CD4-positive, CD25-positive, alpha-beta regulatory T cell (primary cell): Measurements from ENCODE around the gene LRRC3B. TPM values are rescaled to one million over a fixed set of nuclear protein-coding genes. Genes with fewer than 3 reads are reported as not detected.
A peak's percentile ranks its signal among the peaks of the same experiment; 100 is the strongest.

Experiments used
- ATAC-seq, 2 donors: fragments of 150-1000 bp; cut with Tn5 transposase; one replicate each; pipeline ENCODE4 v1.10.0; 2021; ENCODE audit warnings: low read depth in 2 of 2, moderate number of reproducible peaks in 2 of 2, moderate library complexity in 1 of 2
- DNase-seq, 3 donors: peaks; one replicate each; pipeline versions ENCODE4 v3.0.0 to v3.0.0-alpha.2; 2012 to 2022; ENCODE audit warnings: mixed read lengths in 1 of 3
- H3K27ac ChIP-seq: one replicate; pipeline ENCODE4 v1.7.0; 2013; ENCODE audit warnings: mild to moderate bottlenecking, low read length; ENCODE audit not compliant: insufficient read depth, poor library complexity, severe bottlenecking
- H3K27me3 ChIP-seq: one replicate; pipeline ENCODE4 v1.7.0; 2013; ENCODE audit warnings: low read length; ENCODE audit not compliant: control insufficient read depth, insufficient read depth
- H3K36me3 ChIP-seq: one replicate; pipeline ENCODE4 v1.7.0; 2013; ENCODE audit warnings: mild to moderate bottlenecking, low read length, moderate library complexity; ENCODE audit not compliant: control insufficient read depth, insufficient read depth
- H3K4me1 ChIP-seq: 2 replicates; pipeline ENCODE4 v1.7.0; 2013; ENCODE audit warnings: mild to moderate bottlenecking, low read length; ENCODE audit not compliant: insufficient read depth, control insufficient read depth, poor library complexity, severe bottlenecking
- H3K4me3 ChIP-seq: one replicate; pipeline ENCODE4 v1.7.0; 2013; ENCODE audit warnings: low read depth, mild to moderate bottlenecking, low read length, moderate library complexity
- H3K9me3 ChIP-seq, 2 experiments: 1 replicate in 1 of 2; 2 replicates in 1 of 2; pipeline ENCODE4 v1.7.0; 2013; ENCODE audit warnings: low read length in 2 of 2, mild to moderate bottlenecking in 1 of 2, moderate library complexity in 1 of 2; ENCODE audit not compliant: control insufficient read depth in 2 of 2
- H3K27ac Mint-ChIP-seq, 3 donors: one replicate each; pipeline ENCODE4 v1.8.0; 2020 to 2022; ENCODE audit warnings: mild to moderate bottlenecking in 3 of 3, mixed read lengths in 3 of 3, moderate library complexity in 2 of 3
- H3K27me3 Mint-ChIP-seq: one replicate; pipeline ENCODE4 v1.8.0; 2022; ENCODE audit warnings: mild to moderate bottlenecking, mixed read lengths
- H3K36me3 Mint-ChIP-seq: one replicate; pipeline ENCODE4 v1.8.0; 2020; ENCODE audit warnings: mixed read lengths
- H3K4me1 Mint-ChIP-seq, 4 donors: one replicate each; pipeline ENCODE4 v1.8.0; 2020 to 2022; ENCODE audit warnings: mixed read lengths in 4 of 4, mild to moderate bottlenecking in 1 of 4
- H3K4me3 Mint-ChIP-seq, 4 donors: one replicate each; pipeline ENCODE4 v1.8.0; 2020 to 2022; ENCODE audit warnings: mild to moderate bottlenecking in 4 of 4, mixed read lengths in 4 of 4, moderate library complexity in 3 of 4
- H3K9me3 Mint-ChIP-seq, 7 donors: one replicate each; pipeline ENCODE4 v1.8.0; 2020 to 2022; ENCODE audit warnings: mixed read lengths in 7 of 7, mild to moderate bottlenecking in 3 of 7, moderate library complexity in 2 of 7
- polyA plus RNA-seq, 4 donors: library from polyadenylated mRNA; unstranded; fragments of 300-500 nt; fragmentation: Illumina TruSeq; gene quantifications; one replicate each; pipeline ENCODE4 v1.2.3, GENCODE V29; 2021
- total RNA-seq: library from RNA; stranded (reverse); gene quantifications from one replicate; pipeline ENCODE4 v1.2.3, GENCODE V29; 2022

LRRC3B gene
- total and polyA plus RNA-seq, 5 donors from 2014 or later: not detected

- H3K36me3 Mint-ChIP-seq: no peaks in the 10 kb centered on the region
- ATAC-seq (no peak), DNase-seq (no peak)
- Histone ChIP-seq H3K4me3 (no peak overlapping the region), H3K36me3 (no peaks in the 10 kb centered on the region), H3K27me3 (no peaks in the 10 kb centered on the region), H3K27ac (no peak overlapping the region), H3K4me1 (no peaks in the 10 kb centered on the region), H3K9me3 (no peaks in the 10 kb centered on the region)
- H3K4me3 Mint-ChIP-seq: no peak overlapping the region
- H3K27me3 Mint-ChIP-seq: no peaks in the 10 kb centered on the region
- H3K4me1 Mint-ChIP-seq: no peaks in the 10 kb centered on the region
- H3K9me3 Mint-ChIP-seq: peaks cover 0 to 10% (median 0%) of the 10 kb centered on the region in 7 donors
- peak overlapping the region in 1 of 3 donors; percentile 15 for H3K27ac Mint-ChIP-seq
These were observed 31.3 kb downstream of the LRRC3B start for GRCh38 chr3:26653811-26654425.

- no peak for DNase-seq
- no peaks in the 10 kb centered on the region for H3K36me3 Mint-ChIP-seq
- no peaks in the 10 kb centered on the region for H3K36me3 ChIP-seq
- no peak overlapping the region for H3K27ac Mint-ChIP-seq
- H3K4me1 ChIP-seq: no peaks in the 10 kb centered on the region
- H3K4me3 ChIP-seq: no peak overlapping the region
- no peaks in the 10 kb centered on the region for H3K9me3 ChIP-seq
- H3K27me3 ChIP-seq: no peaks in the 10 kb centered on the region
- no peak for ATAC-seq
- no peaks in the 10 kb centered on the region for H3K27me3 Mint-ChIP-seq
- H3K4me3 Mint-ChIP-seq: no peak overlapping the region
- H3K4me1 Mint-ChIP-seq: no peaks in the 10 kb centered on the region
- no peak overlapping the region for H3K27ac ChIP-seq
- peaks cover 0 to 6% (median 0%) of the 10 kb centered on the region in 7 donors for H3K9me3 Mint-ChIP-seq
These were observed 32.7 kb downstream of the LRRC3B start for GRCh38 chr3:26655231-26655630.

GRCh38 chr3:26657348-26657976 lies 34.9 kb downstream of the LRRC3B start:
- Histone ChIP-seq H3K27me3 (no peaks in the 10 kb centered on the region), H3K36me3 (no peaks in the 10 kb centered on the region), H3K27ac (no peak overlapping the region), H3K9me3 (no peaks in the 10 kb centered on the region), H3K4me3 (no peak overlapping the region), H3K4me1 (no peaks in the 10 kb centered on the region)
- Mint-ChIP-seq H3K4me1 (no peaks in the 10 kb centered on the region), H3K4me3 (no peak overlapping the region), H3K27me3 (no peaks in the 10 kb centered on the region), H3K9me3 (peaks cover 0 to 4% (median 0%) of the 10 kb centered on the region in 7 donors), H3K27ac (no peak overlapping the region), H3K36me3 (no peaks in the 10 kb centered on the region)
- DNase-seq: no peak
- ATAC-seq: no peak

GRCh38 chr3:26668171-26668570 lies 45.6 kb downstream of the LRRC3B start:
- no peaks in the 10 kb centered on the region for H3K27me3 Mint-ChIP-seq
- no peak for ATAC-seq
- no peak overlapping the region for H3K27ac Mint-ChIP-seq
- H3K27ac ChIP-seq: no peak overlapping the region
- DNase-seq: no peak
- no peaks in the 10 kb centered on the region for H3K27me3 ChIP-seq
- no peaks in the 10 kb centered on the region for H3K4me1 ChIP-seq
- no peak overlapping the region for H3K4me3 ChIP-seq
- peaks cover 0 to 10% (median 0%) of the 10 kb centered on the region in 7 donors for H3K9me3 Mint-ChIP-seq
- H3K36me3 ChIP-seq: no peaks in the 10 kb centered on the region
- H3K36me3 Mint-ChIP-seq: no peaks in the 10 kb centered on the region
- no peak overlapping the region for H3K4me3 Mint-ChIP-seq
- no peaks in the 10 kb centered on the region for H3K4me1 Mint-ChIP-seq
- no peaks in the 10 kb centered on the region for H3K9me3 ChIP-seq

GRCh38 chr3:26668696-26669095 lies 46.1 kb downstream of the LRRC3B start:
- H3K27ac ChIP-seq: no peak overlapping the region
- Mint-ChIP-seq H3K4me1 (no peaks in the 10 kb centered on the region), H3K4me3 (no peak overlapping the region), H3K27ac (no peak overlapping the region), H3K27me3 (no peaks in the 10 kb centered on the region), H3K9me3 (peaks cover 0 to 10% (median 0%) of the 10 kb centered on the region in 7 donors), H3K36me3 (no peaks in the 10 kb centered on the region)
- no peaks in the 10 kb centered on the region for H3K27me3 ChIP-seq
- no peaks in the 10 kb centered on the region for H3K9me3 ChIP-seq
- ATAC-seq (no peak), DNase-seq (no peak)
- H3K4me1 ChIP-seq: no peaks in the 10 kb centered on the region
- no peaks in the 10 kb centered on the region for H3K36me3 ChIP-seq
- H3K4me3 ChIP-seq: no peak overlapping the region

- H3K27ac Mint-ChIP-seq: no peak overlapping the region
- ATAC-seq: no peak
- H3K36me3 Mint-ChIP-seq: no peaks in the 10 kb centered on the region
- no peak overlapping the region for H3K4me3 Mint-ChIP-seq
- Histone ChIP-seq H3K27ac (no peak overlapping the region), H3K36me3 (no peaks in the 10 kb centered on the region), H3K4me3 (no peak overlapping the region), H3K27me3 (no peaks in the 10 kb centered on the region), H3K9me3 (no peaks in the 10 kb centered on the region), H3K4me1 (no peaks in the 10 kb centered on the region)
- H3K27me3 Mint-ChIP-seq: no peaks in the 10 kb centered on the region
- no peaks in the 10 kb centered on the region for H3K4me1 Mint-ChIP-seq
- H3K9me3 Mint-ChIP-seq: peaks cover 0 to 9% (median under 1%) of the 10 kb centered on the region in 7 donors
- DNase-seq: no peak
These were observed 52.8 kb downstream of the LRRC3B start for GRCh38 chr3:26675336-26675735.

- no peaks in the 10 kb centered on the region for H3K27me3 Mint-ChIP-seq
- no peak overlapping the region for H3K4me3 Mint-ChIP-seq
- H3K27ac Mint-ChIP-seq: no peak overlapping the region
- DNase-seq: no peak
- no peaks in the 10 kb centered on the region for H3K36me3 ChIP-seq
- H3K27ac ChIP-seq: no peak overlapping the region
- peaks cover 2 to 8% (median 3%) of the 10 kb centered on the region in 7 donors for H3K9me3 Mint-ChIP-seq
- ATAC-seq: no peak
- H3K4me1 ChIP-seq: no peaks in the 10 kb centered on the region
- H3K4me3 ChIP-seq: no peak overlapping the region
- no peaks in the 10 kb centered on the region for H3K9me3 ChIP-seq
- H3K36me3 Mint-ChIP-seq: no peaks in the 10 kb centered on the region
- no peaks in the 10 kb centered on the region for H3K27me3 ChIP-seq
- no peaks in the 10 kb centered on the region for H3K4me1 Mint-ChIP-seq
These were observed 59.1 kb downstream of the LRRC3B start for GRCh38 chr3:26681632-26682031.

GRCh38 chr3:26682406-26682805 lies 59.8 kb downstream of the LRRC3B start:
- H3K27me3 Mint-ChIP-seq: no peaks in the 10 kb centered on the region
- no peak overlapping the region for H3K27ac Mint-ChIP-seq
- H3K36me3 ChIP-seq: no peaks in the 10 kb centered on the region
- no peak overlapping the region for H3K4me3 ChIP-seq
- DNase-seq (no peak), ATAC-seq (no peak)
- no peaks in the 10 kb centered on the region for H3K9me3 ChIP-seq
- H3K4me1 ChIP-seq: no peaks in the 10 kb centered on the region
- H3K36me3 Mint-ChIP-seq: no peaks in the 10 kb centered on the region
- H3K27me3 ChIP-seq: no peaks in the 10 kb centered on the region
- H3K27ac ChIP-seq: no peak overlapping the region
- H3K4me1 Mint-ChIP-seq: no peaks in the 10 kb centered on the region
- H3K9me3 Mint-ChIP-seq: peaks cover 0 to 5% (median 3%) of the 10 kb centered on the region in 7 donors
- no peak overlapping the region for H3K4me3 Mint-ChIP-seq
